ENCODE measurements around the gene HSPG2.

GRCh38 chr1:21821385-21822019 lies 115.6 kb downstream of the HSPG2 start:
- no peak for TF ChIP-seq EZH2 (IDR thresholded peaks at IDR 0.05; ENCODE audit: borderline replicate concordance, insufficient read depth, low read depth, low read length, poor library complexity, severe bottlenecking)
- TF ChIP-seq CTCF (IDR thresholded peaks at IDR 0.05): no peak

All from B cell (primary cell).